Measurements from ENCODE around the gene MSH3.
"Not testable (repeated sequence)": the region's sequence is repeated elsewhere in the genome, so short reads cannot be mapped to it uniquely, and the experiment has no call there.

MSH3 gene

DNA sequence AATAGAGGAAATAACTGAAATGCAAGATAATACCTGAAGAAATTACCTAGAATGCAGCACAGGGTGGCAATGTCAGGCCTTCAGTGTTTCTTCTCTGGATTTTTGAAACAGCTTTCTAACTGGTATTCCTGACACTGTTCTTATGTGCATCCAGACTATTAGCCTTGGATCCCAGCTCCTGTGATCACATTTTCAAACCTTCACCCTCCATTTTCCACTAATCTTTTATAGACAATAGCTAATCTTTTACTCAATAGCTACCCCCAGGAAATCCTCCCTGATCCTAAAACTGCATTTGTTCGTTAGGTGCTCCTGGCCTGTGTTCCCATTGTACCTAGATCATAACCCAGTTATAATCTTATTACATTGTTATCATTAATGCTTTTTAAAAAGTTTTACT, 101.8 kb downstream of the MSH3 start:
- DNase-seq, result no peak

DNA sequence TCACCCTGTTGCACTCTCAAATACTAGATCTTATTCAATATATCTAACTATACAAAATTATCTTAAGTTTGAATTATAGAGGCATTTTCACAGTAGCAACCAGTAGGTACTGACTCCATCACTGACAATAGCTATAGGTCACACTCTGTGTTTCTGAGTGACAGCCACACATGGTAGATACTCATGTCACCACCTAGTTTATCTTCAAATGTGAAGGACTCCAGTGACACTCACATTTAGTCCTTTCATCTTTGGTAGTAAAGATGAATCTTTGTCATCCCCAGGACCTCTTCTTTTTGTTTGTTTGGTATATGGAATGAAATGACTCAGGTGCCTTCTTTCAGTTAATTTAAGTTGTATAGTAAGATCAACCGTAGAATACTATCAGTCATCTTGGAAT, 102.8 kb downstream of the MSH3 start:
- DNase-seq, result no peak

DNA sequence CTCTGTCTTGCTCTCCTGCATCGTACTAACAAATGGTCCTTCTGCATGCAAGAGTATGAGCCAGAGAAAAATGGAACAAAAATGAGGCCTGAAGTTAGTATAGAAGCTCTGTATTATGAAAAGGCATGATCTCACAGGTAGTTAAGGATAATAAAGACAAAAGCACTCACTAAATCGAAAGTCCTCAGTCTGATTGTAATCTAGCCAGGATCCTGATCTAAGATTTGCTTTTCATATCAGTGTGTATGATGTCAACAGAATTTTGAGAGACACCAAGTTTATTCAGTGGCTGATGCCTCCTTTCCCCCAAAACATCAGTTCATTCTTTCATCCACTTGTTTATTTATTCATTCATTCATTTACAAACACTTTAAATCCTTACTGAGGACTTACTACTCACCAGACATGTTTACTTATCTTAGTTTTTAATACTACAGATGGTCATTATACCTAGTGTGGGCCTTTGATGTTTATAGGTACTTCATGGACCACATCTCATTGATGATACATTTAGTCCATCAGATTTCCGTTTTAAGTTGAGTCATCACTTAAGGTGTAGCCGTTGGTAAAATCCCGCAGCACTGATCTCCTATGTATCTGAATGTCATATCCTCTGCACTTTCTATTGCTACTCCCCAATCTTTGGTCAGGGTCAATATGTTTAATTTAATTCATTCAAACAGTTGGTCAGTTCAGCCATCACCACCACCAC, 105.6 kb downstream of the MSH3 start:
- no peak for DNase-seq

DNA sequence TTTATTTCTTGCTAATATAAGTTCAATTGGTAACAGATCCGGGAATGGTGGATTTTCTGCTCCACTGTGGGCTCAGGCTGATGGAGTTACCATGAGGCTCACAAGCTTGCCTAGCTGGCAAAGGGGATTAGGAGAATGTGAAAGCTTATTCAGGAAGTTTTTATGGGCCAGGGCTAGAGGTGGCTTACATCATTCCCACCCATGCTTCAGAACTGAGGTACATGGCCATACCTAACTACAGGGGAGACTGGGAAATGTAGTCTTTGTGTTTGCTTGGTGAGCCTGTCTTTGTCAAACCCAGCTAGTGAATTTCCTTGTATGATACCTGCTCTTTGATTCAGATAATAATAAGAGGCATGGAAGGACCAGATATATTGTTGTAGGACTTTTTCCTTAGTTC, 106.2 kb downstream of the MSH3 start:
- no peak for DNase-seq

DNA sequence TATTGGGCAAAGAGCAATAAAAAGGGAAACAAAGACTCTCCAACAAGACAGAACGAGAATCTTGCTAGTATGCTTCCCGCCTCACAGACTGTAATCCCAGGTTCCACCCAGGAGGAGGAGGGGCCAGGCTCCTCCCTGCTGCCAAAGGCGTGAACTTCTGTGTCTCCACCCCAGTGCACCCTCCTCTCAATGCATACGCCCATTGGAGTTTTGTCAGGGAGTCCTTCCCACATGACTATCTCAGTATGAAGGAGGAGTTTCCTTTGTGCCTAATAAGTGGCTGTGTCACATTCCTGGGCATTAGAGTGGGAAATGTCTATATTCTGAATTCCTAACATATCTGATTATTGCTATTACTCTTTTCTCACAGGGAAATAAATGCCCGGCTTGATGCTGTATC, 106.7 kb downstream of the MSH3 start:
- DNase-seq, result no peak

DNA sequence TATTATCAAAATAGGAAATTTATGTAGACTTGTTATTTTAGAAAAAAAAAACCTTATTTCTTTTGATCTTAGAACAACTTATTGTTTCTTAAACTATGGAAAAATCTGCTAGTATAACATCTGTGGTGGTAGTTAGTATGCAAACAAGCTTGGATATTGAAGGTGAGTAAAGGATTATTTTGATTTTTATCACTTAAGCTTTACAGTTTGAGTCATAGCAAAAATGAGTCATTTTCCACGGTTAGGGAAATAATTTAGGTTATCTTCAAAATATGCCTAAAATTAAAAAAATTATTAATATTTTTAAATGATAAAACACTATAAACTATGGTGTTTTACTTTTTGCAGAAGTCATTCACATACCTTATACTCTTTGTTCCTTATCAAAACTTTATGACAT, 107.5 kb downstream of the MSH3 start:
- DNase-seq, result no peak

DNA sequence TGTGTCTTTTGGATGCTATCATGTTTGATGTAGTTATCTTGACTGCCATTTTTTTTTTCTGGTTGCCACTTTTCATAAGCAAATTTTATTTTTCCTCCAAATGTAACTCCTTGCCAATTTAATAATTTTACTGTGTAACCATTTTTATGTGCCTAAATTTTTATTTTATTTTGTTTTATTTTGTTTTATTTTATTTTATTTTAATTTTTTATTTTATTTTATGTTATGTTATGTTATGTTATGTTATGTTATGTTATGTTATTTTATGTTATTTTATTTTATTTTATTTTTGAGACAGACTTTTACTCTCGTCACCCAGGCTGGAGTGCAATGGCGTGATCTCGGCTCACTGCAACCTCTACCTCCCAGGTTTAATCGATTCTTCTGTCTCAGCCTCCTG, 108.1 kb downstream of the MSH3 start:
- DNase-seq, result no peak

DNA sequence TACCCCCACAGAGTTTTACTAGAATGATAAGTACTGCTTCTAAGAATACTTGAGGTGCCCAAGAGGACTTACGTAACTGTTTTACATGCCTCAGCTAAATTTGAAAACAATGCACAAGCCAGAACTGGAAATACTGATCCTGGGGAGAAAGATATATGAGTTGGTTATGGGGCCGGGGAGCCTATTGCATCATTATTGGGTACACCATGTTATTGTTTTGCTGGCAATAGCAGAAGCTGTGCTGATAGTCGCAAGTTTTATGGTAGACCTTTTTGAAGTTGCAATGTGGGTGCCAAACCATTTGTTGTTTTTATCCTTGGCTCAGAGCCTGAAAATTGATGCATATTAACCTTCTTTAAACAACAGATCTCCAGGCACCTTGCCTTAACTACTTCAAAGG, 108.8 kb downstream of the MSH3 start:
- DNase-seq, result no peak

DNA sequence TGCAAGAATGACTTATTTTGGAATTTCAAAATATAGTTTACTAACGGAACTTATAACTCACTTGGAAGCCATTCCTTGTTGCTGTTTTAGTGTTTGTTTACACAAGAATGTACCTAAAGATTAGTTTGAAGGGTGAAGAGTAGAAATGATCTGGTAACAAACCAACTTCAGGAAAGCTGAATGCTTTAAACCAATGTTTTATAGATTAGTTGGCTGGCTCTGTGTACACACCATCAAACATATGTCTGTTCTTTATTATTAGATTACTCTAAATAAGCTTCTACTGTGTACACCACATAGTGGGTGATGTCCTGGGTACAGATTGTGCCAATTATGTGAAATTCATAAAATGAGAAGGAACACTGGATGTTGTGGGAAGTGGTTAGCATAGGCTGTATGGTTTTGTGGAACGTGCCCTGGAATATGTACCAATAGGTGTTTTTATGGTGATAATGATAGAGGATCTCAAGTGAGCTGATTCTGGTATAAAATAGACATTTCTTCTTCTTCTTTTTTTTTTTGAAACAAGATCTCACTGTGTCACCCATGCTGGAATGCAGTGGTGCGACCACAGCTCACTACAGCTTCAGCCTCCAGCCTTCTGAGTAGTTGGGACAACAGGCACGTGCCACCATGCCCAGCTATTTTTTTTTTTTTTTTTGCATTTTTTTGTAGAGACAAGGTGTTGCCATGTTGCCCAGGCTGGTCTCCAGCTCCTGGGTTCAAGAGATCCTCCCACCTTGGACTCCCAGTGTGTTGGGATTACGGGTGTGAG, 109.6 kb downstream of the MSH3 start:
- no peak for DNase-seq

DNA sequence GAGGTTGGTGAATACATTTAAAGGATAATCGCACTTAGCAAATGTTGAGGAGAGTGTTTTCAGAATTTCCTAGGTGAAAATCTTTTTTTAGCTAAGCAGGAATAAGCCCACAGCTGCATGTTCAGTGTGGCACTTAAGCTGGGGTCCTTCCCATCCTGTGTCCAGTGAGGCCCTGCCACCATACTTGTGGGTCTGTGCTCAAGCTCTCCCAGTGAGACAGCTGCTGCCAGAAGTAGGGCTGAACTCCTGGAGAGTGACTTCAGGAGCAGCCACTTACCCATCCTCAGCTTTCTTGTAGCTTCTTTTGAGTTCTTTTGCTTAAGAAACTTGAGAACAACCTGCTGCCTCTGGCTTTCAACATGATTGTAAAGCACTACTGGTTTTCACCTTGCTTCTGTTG, 110.3 kb downstream of the MSH3 start:
- no peak for DNase-seq

DNA sequence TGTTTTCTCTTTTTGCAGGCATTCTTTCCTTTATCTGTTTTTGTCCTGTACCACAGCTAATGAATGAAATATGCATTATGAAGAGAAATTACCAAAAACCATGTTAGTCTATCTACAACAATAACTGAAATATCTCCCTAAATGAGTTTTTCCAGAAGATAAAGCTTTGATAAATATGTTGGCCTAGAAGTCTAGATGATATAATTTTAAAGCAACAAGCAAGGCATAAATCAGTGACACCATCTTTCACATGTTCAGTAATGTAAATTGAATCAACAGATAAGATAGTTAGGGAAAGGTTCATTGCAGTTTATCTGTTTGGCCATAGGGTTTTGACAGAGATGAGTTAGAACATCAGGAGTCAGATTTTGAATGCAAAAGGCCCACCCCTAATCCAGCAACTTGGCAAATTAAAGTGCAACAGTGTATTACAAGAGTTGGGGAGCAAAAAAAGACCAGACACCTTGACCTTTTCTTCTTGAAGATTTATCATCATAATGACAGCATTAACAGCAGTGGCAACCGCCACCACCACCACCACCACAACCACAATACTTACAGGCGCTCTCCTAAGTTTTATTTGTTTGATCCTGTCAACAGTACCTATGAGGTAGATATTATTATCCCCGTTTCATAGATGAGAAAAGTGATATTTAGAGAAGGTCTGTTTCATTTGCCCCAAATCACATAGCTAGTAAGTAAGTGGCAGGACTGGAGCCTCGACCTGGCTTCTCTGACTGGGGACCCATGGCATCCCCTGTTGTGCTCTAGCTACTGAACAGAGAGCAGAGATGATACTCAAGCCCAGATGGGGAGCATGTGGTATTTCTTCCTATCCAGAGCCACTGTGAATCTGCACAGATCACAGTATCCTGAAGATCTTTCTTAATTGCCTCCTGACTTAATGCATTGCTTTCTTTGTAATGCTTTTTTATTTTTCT, 123.2 kb downstream of the MSH3 start:
- no peak for DNase-seq

DNA sequence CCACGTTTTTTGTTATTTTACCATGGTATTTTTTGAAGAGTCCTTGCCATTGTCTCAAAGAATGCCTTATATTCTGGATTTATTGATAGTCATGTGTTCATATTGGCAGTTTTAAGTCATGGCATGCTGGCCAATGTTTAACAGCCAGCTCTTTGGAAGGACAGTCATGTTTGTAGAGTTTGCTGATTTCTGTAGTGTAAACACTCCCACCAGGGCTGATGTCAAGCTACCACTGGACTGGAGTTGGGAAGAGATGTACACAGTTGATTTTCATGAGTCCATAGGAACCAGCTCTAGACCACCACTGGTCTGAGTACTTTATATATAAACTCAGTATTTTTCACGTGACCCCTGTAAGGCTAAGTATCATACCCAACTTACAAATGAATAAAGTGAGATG, 125.6 kb downstream of the MSH3 start:
- no peak for DNase-seq

DNA sequence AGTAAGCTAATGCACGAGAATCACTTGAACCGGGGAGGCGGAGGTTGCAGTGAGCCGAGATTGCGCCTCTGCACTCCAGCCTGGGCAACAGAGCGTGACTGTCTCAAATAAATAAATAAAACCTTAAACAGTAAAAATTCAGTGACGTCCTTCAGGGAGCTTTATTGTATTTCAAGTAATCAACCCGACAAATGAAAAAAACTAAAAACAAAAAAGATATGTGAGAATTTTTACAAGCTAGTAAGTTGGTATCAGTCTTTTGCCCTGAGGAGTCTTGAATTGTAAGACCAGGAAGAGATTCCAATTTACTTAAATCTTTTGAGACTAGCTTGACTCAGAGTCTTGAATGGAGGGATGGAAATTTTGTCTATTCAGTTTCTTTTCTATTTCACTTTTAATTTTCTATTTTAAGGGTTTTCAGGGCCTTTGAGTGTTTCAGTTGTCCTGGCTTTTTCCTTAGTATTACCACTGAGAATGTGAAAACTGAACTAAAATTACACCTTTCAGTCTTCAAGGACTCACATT, 126.4 kb downstream of the MSH3 start:
- no peak for DNase-seq

DNA sequence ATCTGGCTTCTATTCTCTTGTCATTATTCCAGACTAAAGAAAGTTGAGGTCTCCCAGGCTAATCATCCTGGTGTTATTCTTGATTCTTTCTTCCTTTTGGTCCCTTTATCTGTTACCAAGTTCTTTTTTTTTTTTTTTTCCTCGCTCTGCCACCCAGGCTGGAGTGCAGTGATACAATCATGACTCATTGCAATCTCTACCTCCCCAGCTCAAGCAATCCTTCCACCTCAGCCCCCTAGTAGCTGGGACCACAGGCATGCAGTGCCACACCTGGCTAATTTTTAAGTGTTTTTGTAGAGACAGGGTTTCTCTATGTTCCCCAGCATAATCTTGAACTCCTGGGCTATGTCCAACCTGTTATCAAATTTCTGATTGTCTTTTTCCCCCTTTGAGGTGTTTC, 126.9 kb downstream of the MSH3 start:
- no peak for DNase-seq

DNA sequence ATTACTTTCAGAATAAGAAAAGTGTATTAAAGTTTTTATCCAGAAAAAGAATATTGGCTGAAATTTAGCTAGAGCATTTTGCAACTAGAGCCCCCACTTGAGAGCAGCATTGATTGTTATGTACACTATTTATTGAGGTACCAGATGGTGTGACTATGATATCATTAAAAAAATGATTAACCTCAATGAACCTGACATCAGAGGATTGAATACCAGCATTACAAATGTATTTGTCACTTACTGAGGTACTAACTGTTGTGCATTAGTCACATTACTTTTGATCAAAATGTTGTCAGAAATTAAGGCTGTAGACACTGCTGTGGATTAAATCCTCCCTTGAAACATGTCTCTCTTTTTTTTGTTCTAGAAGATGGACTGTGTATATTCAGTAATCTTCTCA, 128.2 kb downstream of the MSH3 start:
- DNase-seq, result no peak

DNA sequence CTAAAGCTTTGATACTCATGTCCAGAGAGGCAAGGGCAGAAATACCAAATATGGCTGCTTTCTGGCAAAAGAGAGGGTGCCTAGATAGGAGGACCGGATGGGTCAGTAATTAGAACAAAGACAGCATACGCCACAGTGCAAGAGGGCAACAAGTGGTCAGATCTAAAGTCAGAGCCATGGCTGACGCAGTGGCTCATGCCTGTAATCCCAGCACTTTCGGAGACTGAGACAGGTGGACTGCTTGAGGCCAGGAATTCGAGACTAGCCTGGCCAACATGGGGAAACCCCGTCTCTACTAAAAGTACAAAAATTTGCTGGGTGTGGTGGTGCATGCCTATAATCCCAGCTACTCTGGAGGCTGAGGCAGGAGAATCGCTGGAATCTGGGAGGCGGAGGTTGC, 129.3 kb downstream of the MSH3 start:
- DNase-seq, result not testable (repeated sequence)

DNA sequence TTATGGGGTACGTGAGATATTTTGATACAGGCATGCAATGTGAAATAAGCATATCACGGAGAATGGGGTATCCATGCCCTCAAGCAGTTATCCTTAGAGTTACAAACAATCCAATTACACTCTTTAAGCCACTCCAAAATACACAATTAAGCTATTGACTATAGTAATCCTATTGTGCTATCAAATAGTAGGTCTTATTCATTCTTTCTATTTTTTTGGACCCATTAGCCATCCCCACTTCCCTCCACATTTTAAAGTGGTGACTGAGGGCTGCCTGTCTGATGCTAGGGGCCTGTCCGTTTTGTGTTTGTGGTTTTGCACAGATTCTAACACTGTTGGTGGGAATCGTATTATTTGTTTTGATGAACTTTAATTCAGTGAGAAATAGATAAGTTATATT, 130.0 kb downstream of the MSH3 start:
- DNase-seq, result no peak

DNA sequence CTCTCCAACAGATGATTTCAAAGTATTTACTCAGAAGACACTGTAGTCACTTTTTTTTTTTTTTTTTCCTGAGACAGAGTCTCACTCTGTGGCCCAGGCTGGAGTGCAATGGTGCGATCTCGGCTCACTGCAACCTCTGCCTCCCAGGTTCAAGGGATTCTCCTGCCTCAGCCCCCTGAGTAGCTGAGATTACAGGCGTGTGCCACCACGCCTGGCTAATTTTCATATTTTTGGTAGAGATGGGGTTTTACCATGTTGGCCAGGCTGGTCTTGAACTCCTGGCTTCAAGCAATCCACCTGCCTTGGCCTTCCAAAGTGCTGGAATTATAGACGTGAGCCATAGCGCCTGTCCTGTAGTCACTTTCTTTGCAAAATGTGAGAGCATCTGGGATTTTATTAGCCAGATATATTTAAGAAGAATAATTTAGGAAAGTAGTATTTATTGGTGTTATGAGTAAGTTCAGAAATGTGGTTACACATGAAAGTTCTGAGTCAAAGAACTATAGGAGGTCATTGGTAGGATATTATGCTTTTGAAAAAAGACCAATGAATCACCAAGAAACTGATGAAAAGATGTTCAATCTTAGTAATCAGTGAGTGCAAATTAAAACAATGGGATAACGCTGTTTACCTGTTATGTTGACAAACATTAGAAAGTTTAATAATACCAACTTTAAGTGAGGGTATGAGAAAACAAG, 135.0 kb downstream of the MSH3 start:
- not testable (repeated sequence) for DNase-seq

DNA sequence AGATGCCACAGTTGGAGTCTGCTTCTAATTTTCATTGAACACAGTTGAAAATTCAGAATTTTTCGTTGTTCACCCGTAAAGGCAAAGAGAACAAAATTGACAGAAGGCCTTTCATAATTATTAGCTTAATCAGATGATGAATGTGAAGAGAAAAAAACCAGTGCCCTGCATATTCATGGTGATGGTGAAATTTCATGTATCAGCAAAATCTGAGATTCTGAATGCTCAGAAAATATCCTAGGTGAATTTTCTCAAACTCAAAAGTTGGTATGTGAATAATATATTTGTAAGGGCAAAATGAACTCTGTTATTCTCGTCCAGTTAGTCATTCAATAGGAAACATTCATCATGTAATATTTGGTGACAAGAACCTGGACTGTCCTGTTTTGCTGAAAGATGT, 136.2 kb downstream of the MSH3 start:
- DNase-seq, result no peak

DNA sequence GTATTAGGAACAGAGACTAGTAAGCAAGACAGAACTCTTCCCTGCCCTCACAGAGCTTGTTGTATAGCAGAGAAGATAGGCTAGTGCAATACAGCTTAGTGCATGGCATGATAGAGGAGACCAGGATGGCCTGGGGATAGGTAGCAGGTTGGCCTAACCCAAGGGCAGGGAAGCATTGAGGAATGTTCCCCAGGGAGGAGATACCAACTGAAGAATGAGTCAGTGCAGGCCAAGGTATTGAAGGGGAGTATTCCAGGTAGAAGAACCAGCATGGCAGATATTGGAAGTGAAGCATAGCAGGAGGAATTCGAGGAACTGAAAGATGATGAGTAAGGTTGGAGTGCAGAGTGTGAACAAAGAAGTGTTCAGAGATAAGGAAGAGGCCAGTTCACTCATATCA, 138.9 kb downstream of the MSH3 start:
- no peak for DNase-seq

DNA sequence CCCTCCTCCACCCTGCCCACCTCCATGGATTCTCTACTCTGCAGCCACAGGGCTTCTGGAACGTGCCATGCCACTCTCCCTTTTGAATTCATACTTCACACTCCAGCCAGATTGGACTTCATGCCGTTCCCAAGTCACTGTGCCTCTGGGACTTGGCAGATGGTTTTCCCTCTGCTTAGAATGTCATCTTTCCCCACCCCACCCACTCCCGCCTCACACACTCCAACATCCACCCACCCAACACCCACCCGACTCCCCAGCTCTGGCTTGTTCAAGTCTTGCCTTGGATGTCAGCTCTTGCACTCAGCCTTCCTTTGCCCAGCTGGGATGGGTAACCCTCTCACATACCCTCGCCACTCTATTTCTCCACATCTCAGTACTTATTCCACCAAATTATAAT, 142.4 kb downstream of the MSH3 start:
- no peak for DNase-seq

DNA sequence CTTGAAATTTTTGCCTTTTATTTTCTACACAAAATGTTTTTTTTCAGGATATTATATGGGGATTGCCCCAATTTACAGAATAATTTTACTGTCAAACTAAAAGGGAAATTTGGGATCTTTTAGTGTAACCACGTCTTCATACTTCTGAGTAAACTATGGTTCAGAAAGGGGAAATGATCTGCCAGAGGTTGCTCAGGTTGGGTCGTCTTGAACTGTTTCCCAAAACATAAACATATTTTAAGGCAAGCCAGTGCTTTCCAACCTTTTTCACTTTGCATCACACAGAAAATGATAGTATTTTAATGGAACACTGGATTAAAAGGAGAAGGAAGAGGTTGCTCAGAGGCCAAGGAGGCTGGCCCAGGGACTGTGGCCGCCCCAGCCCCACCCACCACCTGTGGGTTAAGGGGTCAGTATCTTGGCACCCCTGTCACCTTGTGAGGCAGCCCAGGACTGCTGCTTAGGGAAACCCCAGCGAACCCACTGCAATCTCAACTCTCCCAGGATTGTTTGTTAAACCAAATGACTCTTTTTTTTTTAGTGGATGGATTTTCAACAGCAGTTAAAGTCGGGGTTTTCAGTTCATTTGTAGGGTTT, 143.1 kb downstream of the MSH3 start:
- no peak for DNase-seq

Data from suppressor macrophage (primary cell).